Endothelial cell of umbilical vein (primary cell): Measurements from ENCODE around the gene RXFP1. TPM values are rescaled to one million over a fixed set of nuclear protein-coding genes. Genes with fewer than 3 reads are reported as not detected.

Source experiments
- BruUV-seq: library from RNA; stranded (reverse); fragments of 400-500 nt; replicated peaks from 2 replicates; lab custom pipeline; 2021; lab: Mats Ljungman, UMichigan
- CTCF ChIA-PET: fragments of 300-600, 350-600 bp; sonication (Branson Sonifier 250); formaldehyde crosslinking; loops from one replicate; lab custom pipeline; 2021; ENCODE audit warnings: antibody characterized with exemption, inconsistent platforms; lab: Charles Lee
- POLR2A ChIA-PET: fragments of 300-600, 350-600 bp; sonication (Branson Sonifier 250); formaldehyde crosslinking; loops from one replicate; lab custom pipeline; 2021; ENCODE audit warnings: antibody characterized with exemption, inconsistent platforms; lab: Charles Lee
- DNase-seq: peaks from one replicate; pipeline ENCODE4 v3.0.0-alpha.2; 2011; ENCODE audit warnings: low read depth, low spot score
- FAIRE-seq: peaks from 2 replicates; lab custom pipeline; 2011; peaks lifted over from hg19 to GRCh38; lab: Jason Lieb, UNC
- H2AFZ ChIP-seq: 2 replicates; pipeline ENCODE4 v1.6.0; 2012; ENCODE audit warnings: low read depth, low read length, control low read depth, inconsistent platforms
- H3K27ac ChIP-seq: 2 replicates; pipeline ENCODE4 v1.5.1; 2011; ENCODE audit warnings: low read depth, mild to moderate bottlenecking, control low read depth, low read length, moderate library complexity; ENCODE audit not compliant: insufficient read depth
- H3K27me3 ChIP-seq, 2 experiments: 2 replicates each; pipeline versions ENCODE4 v1.6.0 to v1.6.1; 2011; ENCODE audit warnings: low read length in 2 of 2, mixed read lengths in 1 of 2; ENCODE audit not compliant: control insufficient read depth in 2 of 2, insufficient read depth in 2 of 2
- H3K36me3 ChIP-seq, 2 experiments: 2 replicates in 1 of 2; 3 replicates in 1 of 2; pipeline ENCODE4 v1.5.1; 2011; ENCODE audit warnings: low read length in 2 of 2, mild to moderate bottlenecking in 1 of 2, moderate library complexity in 1 of 2; ENCODE audit not compliant: control insufficient read depth in 2 of 2, insufficient read depth in 2 of 2; ENCODE audit errors: extremely low read depth in 1 of 2
- H3K4me1 ChIP-seq: 3 replicates; pipeline ENCODE4 v1.5.1; 2011; ENCODE audit warnings: mild to moderate bottlenecking, low read length; ENCODE audit not compliant: control insufficient read depth, insufficient read depth; ENCODE audit errors: extremely low read depth
- H3K4me2 ChIP-seq: 2 replicates; pipeline ENCODE4 v1.6.1; 2011; ENCODE audit warnings: low read length, control low read depth, mixed read lengths; ENCODE audit not compliant: insufficient read depth
- H3K4me3 ChIP-seq, 3 experiments: fragments of 200-600 bp in 1 of 3; sonication (generic), shearing (Covaris generic) in 1 of 3; replicated peaks in 1 of 3; 2 replicates each; pipeline ENCODE4 v1.5.1; 2011 to 2016; ENCODE audit warnings: control low read depth in 3 of 3, low read length in 3 of 3, mild to moderate bottlenecking in 2 of 3, inconsistent platforms in 1 of 3, low read depth in 1 of 3, moderate library complexity in 1 of 3; ENCODE audit not compliant: insufficient read depth in 1 of 3
- H3K79me2 ChIP-seq: 2 replicates; pipeline ENCODE4 v1.6.0; 2012; ENCODE audit warnings: low read length, inconsistent platforms; ENCODE audit not compliant: control insufficient read depth, insufficient read depth
- H3K9ac ChIP-seq: replicated peaks from 2 replicates; pipeline ENCODE3; 2011; ENCODE audit warnings: low read length, control low read depth; ENCODE audit not compliant: insufficient read depth; ENCODE audit errors: extremely low read depth
- H3K9me1 ChIP-seq: replicated peaks from 3 replicates; pipeline ENCODE4 v1.6.0; 2011; ENCODE audit warnings: mild to moderate bottlenecking, low read length; ENCODE audit not compliant: control insufficient read depth, insufficient read depth; ENCODE audit errors: extremely low read depth
- H3K9me3 ChIP-seq: replicated peaks from 2 replicates; pipeline ENCODE4 v1.5.1; 2012; ENCODE audit warnings: low read length, inconsistent platforms; ENCODE audit not compliant: control insufficient read depth, insufficient read depth
- H4K20me1 ChIP-seq: replicated peaks from 2 replicates; pipeline ENCODE3; 2011; ENCODE audit warnings: mild to moderate bottlenecking, low read length; ENCODE audit not compliant: control insufficient read depth, insufficient read depth; ENCODE audit errors: extremely low read depth
- CTCF ChIP-seq, 2 donors: IDR thresholded peaks; 1 replicate in 1 of 2; 2 replicates in 1 of 2; pipeline ENCODE4 v1.5.1; 2011; ENCODE audit warnings: low read length in 2 of 2, mild to moderate bottlenecking in 2 of 2, moderate library complexity in 2 of 2, control low read depth in 1 of 2, inconsistent platforms in 1 of 2, low read depth in 1 of 2; ENCODE audit not compliant: insufficient read depth in 1 of 2; ENCODE audit errors: extremely low read depth in 1 of 2
- EZH2 ChIP-seq: IDR thresholded peaks from 2 replicates; pipeline ENCODE4 v1.6.1; 2012; ENCODE audit warnings: borderline replicate concordance, low read depth, mild to moderate bottlenecking, moderate library complexity, low read length, inconsistent platforms; ENCODE audit not compliant: severe bottlenecking
- FOS ChIP-seq: IDR thresholded peaks from 2 replicates; pipeline ENCODE4 v1.6.1; 2011; ENCODE audit warnings: mild to moderate bottlenecking, low read length, moderate library complexity, borderline replicate concordance; ENCODE audit not compliant: insufficient read depth
- GATA2 ChIP-seq: IDR thresholded peaks from 2 replicates; pipeline ENCODE4 v1.7.0; 2011; ENCODE audit warnings: low read depth, mild to moderate bottlenecking, moderate library complexity, mixed read lengths, low read length; ENCODE audit not compliant: insufficient read length, insufficient read depth
- JUN ChIP-seq: IDR thresholded peaks from 2 replicates; pipeline ENCODE4 v1.6.1; 2011; ENCODE audit warnings: borderline replicate concordance, low read depth; ENCODE audit not compliant: insufficient read length, insufficient read depth
- MYC ChIP-seq: IDR thresholded peaks from one replicate; pipeline ENCODE4 v1.6.1; 2011; ENCODE audit warnings: mild to moderate bottlenecking, low read depth, low read length
- POLR2A ChIP-seq: IDR thresholded peaks from 2 replicates; pipeline ENCODE4 v1.6.1; 2012; ENCODE audit warnings: low read depth, mild to moderate bottlenecking, control low read depth, low read length
- POLR2AphosphoS5 ChIP-seq: IDR thresholded peaks from 2 replicates; pipeline ENCODE4 v1.6.1; 2012; ENCODE audit warnings: low read depth, mild to moderate bottlenecking, control low read depth, low read length, moderate library complexity; ENCODE audit not compliant: insufficient read depth
- dilution Hi-C: fragments of 300-500 bp; cut with MboI; formaldehyde crosslinking; loops from one replicate; pipeline ENCODE4 v1.15.0; 2019; ENCODE audit warnings: low sequenced_read_pairs; ENCODE audit not compliant: extremely low pct_ligation_motif_present
- intact Hi-C: fragments of 100-400 bp; cut with micrococcal nuclease; formaldehyde crosslinking; loops from one replicate; pipeline ENCODE4 v1.10.0; 2022
- polyA plus RNA-seq, 4 experiments: library from polyadenylated mRNA; depleted of rRNA in 3 of 4; stranded (reverse) in 3 of 4; unstranded in 1 of 4; fragments of >200 nt; gene quantifications; 2 replicates each; pipeline versions ENCODE4 v1.2.1 to v1.2.3, GENCODE V29; 2011 to 2012; ENCODE audit warnings: missing spikeins in 1 of 4
- total RNA-seq: library from RNA; stranded (reverse); gene quantifications from 2 replicates; pipeline ENCODE4 v1.2.3, GENCODE V29; 2021
- TF ChIP-seq, protein P1 (sequence below): IDR thresholded peaks from 2 replicates; pipeline ENCODE4 v1.6.1; 2011; ENCODE audit not compliant: insufficient read depth, insufficient read length

RXFP1 gene
- total and polyA plus RNA-seq, 2 donors (not counting 3 experiments of a cell fraction or from before 2014, with no cell fraction given): not detected

DNA sequence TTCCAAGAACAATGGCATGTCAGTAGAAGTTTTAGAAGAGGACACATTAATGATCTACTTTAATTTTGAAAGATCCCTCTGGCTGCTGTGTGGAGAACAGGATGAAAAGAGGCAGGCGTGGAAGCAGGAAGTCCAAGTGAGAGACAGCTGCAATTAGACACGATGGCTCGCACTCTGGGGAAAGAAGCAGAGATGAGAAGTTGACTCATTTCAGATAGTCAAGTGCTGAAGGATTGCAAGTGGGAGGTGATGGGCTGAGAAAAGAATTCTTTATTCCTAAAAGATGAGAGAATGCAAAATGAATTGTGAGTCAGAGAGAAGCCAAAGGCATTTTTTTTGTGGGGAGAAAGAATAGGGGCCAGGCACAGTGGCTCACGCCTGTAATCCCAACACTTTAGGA is 16.5 kb downstream of the RXFP1 start:
- Histone ChIP-seq H2AFZ (no peak overlapping the region), H3K9me1 (no peaks in the 10 kb centered on the region), H3K36me3 (no peaks in the 10 kb centered on the region), H3K9ac (no peak overlapping the region), H3K9me3 (no peaks in the 10 kb centered on the region), H3K79me2 (no peaks in the 10 kb centered on the region), H3K4me2 (no peak overlapping the region), H3K27me3 (no peaks in the 10 kb centered on the region), H3K27ac (no peak overlapping the region), H3K4me1 (peaks cover 15% of the 10 kb centered on the region), H4K20me1 (no peaks in the 10 kb centered on the region), H3K4me3 (no peak overlapping the region)
- FAIRE-seq (no peak), DNase-seq (no peak)
- CTCF ChIA-PET: interaction anchor here (1.5 kb wide), 1 partner anchor 10 kb away, joined by 3 read pairs; no protein-coding TSS in a partner anchor
- dilution Hi-C loops (no loop called here), intact Hi-C loops (no loop called here)
- no TSS peak for BruUV-seq
- TF ChIP-seq EZH2 (no peak), POLR2AphosphoS5 (no peak), JUN (no peak), MYC (no peak), CTCF (IDR thresholded peaks at IDR 0.05; ENCODE audit: extremely low read depth in 1 of 2, insufficient read depth in 1 of 2, low read depth in 1 of 2, low read length in 2 of 2) (no peak), POLR2A (no peak), FOS (no peak), GATA2 (no peak)
- TF ChIP-seq, protein P1, sequence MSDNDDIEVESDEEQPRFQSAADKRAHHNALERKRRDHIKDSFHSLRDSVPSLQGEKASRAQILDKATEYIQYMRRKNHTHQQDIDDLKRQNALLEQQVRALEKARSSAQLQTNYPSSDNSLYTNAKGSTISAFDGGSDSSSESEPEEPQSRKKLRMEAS: no peak
- POLR2A ChIA-PET: no interaction called here
